NCI-H128 (cell line): ENCODE measurements around the gene TLR10.
"Not testable (repeated sequence)": the region's sequence is repeated elsewhere in the genome, so short reads cannot be mapped to it uniquely, and the experiment has no call there.

ENCODE experiments used
- DNase-seq: peaks from one replicate; lab custom pipeline; 2025; ENCODE audit not compliant: unreplicated experiment; lab: John Stamatoyannopoulos, UW

Gene TLR10

DNA sequence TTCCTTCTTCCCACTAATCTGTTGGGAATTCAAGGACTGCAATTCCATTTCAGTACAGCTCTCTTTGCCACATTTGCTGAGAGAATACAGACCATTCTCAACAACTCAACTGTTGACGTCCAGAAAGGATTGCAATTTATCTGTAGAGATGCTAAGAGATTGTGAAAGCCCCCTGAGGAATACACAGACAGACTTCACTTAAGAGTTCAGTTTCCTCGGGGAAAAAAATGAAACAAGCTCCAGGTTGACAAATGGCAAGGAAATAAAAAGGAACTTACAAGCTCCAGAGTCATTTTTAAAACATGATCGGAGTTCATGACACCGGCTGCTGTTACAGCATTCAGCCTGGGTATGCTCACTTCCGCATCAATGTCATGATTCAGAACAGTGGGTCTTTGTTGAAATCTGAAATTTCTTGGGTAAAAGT lies 13.8 kb downstream of the TLR10 start:
- DNase-seq: no peak

DNA sequence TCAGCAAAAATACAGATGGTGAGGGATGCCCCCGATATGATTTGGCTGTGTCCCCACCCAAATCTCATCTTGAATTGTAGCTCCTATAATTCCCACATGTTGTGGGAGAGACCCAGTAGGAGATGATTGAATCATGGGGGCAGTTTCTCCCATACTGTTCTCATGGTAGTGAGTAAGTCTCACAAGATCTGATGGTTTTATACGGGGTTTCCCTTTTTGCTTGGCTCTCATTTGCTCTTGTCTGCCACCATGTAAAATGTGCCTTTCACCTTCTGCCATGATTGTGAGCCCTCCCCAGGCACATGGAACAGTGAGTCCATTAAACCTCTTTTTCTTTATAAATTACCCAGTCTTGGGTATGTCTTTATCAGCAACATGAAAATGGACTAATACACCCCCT lies 15.8 kb downstream of the TLR10 start:
- DNase-seq: not testable (repeated sequence)

DNA sequence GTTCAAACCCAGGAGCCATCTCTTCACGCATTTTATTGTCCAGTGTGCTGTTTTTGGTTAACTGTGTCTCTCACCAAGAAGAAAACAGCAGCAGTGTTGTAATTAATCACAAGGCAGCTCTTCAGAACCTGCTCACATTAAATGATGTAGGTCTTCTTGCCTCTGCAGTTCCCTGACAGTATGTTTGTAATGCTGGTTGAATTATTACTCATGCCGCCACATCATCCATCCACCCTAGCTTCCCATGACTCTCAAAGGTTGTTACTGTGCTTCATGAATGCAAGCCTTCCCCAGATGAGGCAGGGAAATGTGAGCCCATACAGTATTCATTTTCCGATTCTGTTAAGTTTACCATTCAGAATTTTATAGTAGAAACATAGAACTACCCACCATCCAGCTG lies 17.4 kb downstream of the TLR10 start:
- DNase-seq: no peak

DNA sequence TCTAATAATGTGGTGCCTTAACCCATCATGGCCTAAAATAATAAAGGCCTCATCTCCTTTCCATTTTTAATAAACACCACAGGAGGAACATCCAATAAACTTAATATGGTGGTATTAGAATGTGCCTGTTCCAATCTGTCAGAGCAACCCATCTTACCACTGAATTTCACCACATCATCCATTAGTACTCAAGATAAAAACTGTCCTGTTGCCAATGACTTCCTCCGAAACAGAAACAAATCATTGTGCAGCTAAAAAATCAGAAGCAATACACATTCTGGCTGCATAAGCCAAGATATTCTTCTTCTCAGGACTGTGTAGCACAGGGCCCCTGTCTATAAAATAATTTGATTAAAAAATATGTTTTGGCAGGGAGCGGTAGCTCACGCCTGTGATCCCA lies 18.5 kb downstream of the TLR10 start:
- DNase-seq: no peak

GRCh38 chr4:38762560-38762959 lies 20.2 kb downstream of the TLR10 start:
- DNase-seq: no peak

DNA sequence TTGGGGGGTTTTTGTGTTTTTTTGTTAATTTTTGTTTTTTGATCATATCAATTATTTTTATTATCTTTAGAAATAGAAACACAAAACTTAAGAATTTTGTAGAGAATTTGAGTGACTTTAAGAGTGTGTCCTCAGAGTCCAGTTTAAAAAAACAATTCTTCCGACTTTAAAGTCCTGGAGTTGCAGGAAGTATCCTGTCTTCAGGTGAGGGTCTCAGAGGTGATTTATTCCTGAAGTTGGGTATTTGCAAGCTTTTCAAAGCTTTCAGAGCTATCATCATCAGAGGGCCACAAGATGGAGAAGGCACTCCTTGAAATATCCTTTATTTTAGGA lies 23.0 kb downstream of the TLR10 start:
- no peak for DNase-seq

DNA sequence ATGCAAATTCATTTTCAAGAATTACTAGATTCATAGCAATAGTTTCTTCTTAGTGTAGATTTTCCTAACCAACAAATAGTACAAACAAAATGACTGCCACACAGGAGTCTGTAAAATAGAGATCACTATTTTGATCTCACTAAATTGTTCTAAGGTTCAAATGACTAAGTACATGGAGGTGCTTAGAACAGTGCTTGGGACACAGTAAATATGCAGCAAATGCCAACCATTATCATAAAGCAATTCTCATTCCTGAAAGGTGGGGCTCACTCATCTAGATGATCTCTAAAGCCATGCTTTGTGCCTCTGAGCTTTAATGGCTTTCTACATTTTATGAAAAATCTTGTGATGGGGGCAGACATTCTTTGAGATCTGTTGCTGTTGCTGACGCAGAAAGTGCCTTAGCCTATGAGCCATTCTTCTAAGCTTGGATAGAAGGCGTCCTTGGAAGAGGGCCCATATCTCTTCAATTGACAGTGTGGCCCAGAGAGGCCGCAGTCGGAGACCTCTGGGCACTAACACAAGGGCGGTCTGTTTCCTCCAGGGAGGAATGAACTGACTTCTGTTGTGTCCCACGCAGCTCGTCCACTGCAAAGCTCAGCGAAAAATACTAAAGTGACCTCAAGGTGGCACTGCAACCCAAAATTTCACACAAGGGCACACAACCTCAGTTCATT lies 23.5 kb downstream of the TLR10 start:
- DNase-seq: no peak

GRCh38 chr4:38757945-38758600 lies 24.7 kb downstream of the TLR10 start:
- DNase-seq: no peak

GRCh38 chr4:38752941-38753806 lies 29.6 kb downstream of the TLR10 start:
- no peak for DNase-seq

DNA sequence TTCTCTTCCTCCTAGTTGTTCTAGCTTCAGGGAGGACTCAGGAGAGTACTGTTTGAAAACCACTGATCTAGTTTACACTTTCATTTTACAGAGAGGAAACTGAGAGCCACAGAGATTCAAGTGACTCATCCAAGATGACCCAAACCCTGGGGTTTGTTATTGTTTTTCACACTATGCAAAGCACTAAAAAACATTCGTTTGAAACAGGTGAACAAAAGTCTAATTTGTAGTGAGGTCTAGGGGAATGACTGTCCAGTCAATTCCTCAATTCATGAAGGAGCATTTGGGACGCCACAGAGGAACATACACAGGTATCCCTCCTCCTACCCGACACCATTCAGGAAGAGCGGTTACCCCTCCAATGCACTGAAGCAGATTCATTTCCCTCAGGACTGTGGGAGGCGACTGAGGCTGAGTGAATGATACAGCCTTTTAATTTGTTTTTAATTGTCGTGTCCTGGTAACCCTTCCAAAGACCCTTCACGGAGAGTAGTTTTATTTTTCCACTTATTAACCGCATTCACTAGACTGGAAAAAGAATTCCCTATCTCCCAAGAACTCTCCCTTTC lies 30.3 kb downstream of the TLR10 start:
- DNase-seq: no peak

- no peak for DNase-seq
These were observed 31.3 kb downstream of the TLR10 start for GRCh38 chr4:38751341-38752010.

- no peak for DNase-seq
These were observed 33.5 kb downstream of the TLR10 start for GRCh38 chr4:38749336-38749735.

GRCh38 chr4:38747629-38748028 lies 35.2 kb downstream of the TLR10 start:
- no peak for DNase-seq

DNA sequence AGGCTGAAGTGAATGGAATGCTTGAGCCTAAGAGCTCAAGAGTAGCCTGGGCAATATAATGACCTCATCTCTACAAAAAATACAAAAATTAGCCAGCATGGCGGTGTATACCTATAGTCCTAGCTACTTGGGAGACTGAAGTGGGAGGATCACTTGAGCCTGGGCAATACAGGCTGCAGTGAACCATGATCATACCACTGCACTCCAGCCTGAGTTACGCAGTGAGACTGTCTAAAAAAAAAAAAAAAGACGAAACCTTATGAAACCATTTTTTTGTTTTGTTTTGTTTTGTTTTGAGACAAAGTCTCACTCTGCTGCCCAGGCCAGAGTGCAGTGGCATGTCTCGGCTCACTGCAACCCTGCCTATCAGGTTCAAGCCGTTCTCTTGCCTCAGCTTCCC lies 36.9 kb downstream of the TLR10 start:
- DNase-seq: no peak

- DNase-seq: no peak
These were observed 38.9 kb downstream of the TLR10 start for GRCh38 chr4:38743866-38744265.

GRCh38 chr4:38740303-38740702 lies 42.5 kb downstream of the TLR10 start:
- no peak for DNase-seq

DNA sequence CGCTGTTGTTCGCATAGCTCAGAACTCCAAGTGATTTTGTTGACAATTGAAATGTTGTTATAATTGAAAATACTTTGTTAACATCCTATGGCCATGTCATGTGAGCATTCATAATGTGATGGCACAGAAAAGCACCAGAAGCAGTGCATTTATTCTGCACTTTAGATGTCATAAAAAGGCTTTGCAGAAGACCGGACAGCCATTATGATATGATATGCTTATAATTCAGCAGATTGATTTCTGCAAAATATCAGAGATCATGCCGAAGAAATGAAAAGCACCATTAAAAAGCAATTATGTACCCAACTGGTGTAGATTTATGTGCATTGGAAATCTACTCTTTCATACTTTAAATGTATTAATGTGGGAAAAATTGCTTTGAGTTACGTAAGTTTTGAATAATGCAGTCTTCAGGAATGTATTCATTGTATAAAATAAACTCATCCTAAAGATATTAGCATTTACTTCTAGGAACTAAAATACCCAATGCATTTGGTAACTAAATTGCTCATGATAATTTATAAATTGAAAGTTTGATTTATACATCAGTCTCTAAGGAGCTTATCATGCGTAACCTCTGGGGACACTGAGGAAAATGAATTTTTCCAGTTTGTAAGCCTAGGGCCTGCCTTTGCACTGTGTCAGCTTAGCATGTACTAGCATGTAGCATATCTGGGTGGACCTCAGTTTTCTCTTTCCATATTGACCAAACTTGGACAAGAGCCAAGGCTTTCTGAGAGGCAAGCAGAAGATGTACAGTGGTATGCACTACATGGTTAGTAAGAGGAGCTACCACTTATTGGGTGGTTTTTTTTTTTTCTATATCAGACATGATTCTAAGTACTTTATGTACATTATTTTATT lies 43.6 kb downstream of the TLR10 start:
- no peak for DNase-seq

DNA sequence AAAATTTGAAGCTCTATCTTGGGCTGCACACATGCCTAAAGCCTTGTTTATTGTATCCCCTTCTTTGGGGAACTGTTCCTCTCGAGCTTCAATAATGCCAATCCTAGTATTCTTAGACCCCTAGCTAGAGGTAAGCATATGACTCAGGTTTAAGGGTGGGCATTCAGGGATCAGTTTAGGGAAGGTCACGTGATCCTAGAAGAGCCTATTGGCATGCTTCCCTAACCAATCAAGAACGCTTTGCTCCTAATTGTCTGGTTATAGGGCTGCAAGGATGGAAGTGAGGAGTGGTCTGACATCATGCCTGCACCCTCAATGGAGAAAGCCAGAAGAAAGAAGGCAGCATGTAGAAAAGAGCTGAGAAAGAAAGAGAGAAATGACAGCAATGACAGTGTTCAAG lies 46.9 kb downstream of the TLR10 start:
- no peak for DNase-seq

- no peak for DNase-seq
These were observed 47.9 kb downstream of the TLR10 start for GRCh38 chr4:38734911-38735310.

- DNase-seq: no peak
These were observed 48.3 kb downstream of the TLR10 start for GRCh38 chr4:38734446-38734845.
